ENCODE measurements around the gene LARP1. TPM values are rescaled to one million over a fixed set of nuclear protein-coding genes. Genes with fewer than 3 reads are reported as not detected.
"Not testable (repeated sequence)": the region's sequence is repeated elsewhere in the genome, so short reads cannot be mapped to it uniquely, and the experiment has no call there.

The LARP1 gene
- polyA plus RNA-seq, 4 donors = 109 to 151 (median 135) TPM

GRCh38 chr5:154734370-154735248 lies 20.6 kb upstream of the LARP1 start:
- no peak for DNase-seq (ENCODE audit: low read depth in 4 of 4, low spot score in 3 of 4)

- not testable (repeated sequence) for DNase-seq (ENCODE audit: low read depth in 4 of 4, low spot score in 3 of 4)
Measured at GRCh38 chr5:154735362-154735761, 19.8 kb upstream of the LARP1 start.

- DNase-seq (ENCODE audit: low read depth in 4 of 4, low spot score in 3 of 4) = not testable (repeated sequence)
Measured at GRCh38 chr5:154736372-154736771, 18.8 kb upstream of the LARP1 start.

DNA sequence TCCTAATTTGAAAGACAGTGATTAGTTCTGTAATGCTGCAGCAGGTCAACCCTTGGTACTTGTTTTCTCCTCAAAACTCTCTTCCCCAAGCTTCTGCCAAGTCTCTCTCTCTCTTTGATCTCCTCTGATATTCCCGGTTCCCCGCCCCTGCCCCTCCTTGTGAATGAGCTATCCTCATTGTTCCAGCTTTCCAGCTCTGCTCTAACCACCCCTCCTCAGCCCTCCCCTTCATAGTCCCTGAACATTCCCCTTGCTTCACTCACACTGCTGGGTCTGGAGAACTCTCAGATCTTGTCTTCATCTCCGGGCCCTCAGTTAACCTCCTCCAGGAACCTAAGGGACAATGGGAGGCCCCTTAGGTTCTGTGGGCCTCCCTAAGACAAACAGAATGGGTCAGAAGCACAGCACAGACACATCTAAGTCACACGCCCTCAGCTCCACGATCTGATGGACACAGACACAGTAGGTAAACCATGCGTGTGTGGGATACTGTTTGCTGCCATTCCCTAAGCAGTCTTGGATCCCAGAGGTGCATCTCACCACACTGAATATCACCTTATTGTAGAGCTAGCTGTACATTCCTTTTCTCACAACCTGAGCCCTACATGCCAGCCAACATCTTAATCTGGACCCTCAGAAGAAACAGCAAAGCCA lies 17.4 kb upstream of the LARP1 start:
- DNase-seq (ENCODE audit: low read depth in 4 of 4, low spot score in 3 of 4) = no peak

DNA sequence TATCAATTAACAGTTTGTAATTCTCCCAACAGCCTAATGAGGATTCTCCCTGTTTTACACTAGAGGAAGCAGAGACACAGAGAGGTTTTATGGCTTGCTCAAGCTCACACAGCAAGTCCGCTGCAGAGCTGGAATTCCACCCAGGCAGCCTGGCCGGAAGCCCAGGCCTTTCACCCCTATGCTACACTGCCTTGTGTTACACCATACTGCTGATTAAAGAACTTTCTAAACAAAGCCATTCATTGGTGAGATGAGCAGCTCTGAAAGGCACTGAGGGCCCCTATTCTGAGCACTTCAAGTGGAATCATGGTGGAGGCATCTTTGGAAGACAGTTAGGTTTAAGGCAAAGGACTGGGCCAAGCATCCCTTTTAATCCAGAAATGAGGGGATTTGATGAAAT lies 14.7 kb upstream of the LARP1 start:
- DNase-seq (ENCODE audit: low read depth in 4 of 4, low spot score in 3 of 4) = no peak

DNA sequence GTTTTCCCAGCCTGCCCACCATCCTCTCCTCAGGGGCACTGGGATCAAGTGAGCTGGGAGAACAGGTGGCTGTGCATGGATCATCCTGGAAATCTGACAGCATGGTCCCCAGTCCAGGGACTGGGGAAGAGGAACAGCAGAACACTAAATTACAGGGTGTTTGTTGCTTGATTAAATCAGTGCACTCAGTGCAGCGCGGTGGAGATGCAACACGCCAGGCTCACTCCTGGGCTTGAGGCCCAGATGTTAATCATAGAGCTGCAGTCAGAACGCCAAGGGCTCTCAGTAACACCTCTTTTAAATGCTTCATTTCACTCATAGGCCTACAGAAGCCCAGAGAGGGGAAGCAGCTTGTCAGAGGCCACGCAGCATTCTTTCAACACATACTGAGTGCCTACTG lies 14.2 kb upstream of the LARP1 start:
- no peak for DNase-seq (ENCODE audit: low read depth in 4 of 4, low spot score in 3 of 4)

GRCh38 chr5:154741415-154741814 lies 13.8 kb upstream of the LARP1 start:
- no peak for DNase-seq (ENCODE audit: low read depth in 4 of 4, low spot score in 3 of 4)

DNA sequence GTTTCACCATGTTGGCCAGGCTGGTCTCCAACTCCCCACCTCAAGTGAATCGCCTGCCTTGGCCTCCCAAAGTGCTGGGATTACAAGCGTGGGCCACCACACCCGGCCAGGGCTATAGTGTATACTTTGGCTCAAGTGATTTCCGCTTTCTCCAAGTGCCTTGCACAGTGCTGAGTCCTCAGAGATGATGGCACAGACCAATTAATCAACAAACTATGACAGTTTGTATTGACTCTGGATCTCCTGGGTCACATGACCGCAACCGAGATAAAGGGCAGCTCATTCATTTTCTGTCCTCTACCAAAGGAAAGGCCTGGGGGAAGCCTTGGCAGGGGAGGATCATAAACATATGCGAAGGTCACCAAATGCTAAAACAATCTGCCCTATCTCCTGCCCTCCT lies 11.4 kb upstream of the LARP1 start:
- DNase-seq (ENCODE audit: low read depth in 4 of 4, low spot score in 3 of 4) = no peak

DNA sequence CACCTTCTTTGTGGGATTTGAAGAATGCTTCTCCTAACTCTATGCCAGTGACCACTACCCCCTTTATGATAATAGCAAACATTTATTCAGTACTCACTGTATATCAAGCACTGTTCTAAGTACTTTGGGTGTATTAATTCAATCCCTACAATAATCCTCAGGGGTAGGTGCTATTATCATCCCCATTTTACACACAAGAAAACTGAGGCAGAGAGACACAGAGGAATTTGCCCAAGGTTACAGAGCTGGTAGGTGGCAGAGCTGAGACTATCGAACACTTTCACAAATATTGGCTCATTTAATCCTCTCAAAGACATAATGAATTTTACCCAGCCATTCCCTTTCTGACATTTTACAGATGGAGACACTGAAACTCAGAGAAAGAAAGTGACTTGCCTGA lies 9.8 kb upstream of the LARP1 start:
- DNase-seq (ENCODE audit: low read depth in 4 of 4, low spot score in 3 of 4) = no peak

- DNase-seq (ENCODE audit: low read depth in 4 of 4, low spot score in 3 of 4) = no peak
Measured at GRCh38 chr5:154749491-154749890, 5.7 kb upstream of the LARP1 start.

DNA sequence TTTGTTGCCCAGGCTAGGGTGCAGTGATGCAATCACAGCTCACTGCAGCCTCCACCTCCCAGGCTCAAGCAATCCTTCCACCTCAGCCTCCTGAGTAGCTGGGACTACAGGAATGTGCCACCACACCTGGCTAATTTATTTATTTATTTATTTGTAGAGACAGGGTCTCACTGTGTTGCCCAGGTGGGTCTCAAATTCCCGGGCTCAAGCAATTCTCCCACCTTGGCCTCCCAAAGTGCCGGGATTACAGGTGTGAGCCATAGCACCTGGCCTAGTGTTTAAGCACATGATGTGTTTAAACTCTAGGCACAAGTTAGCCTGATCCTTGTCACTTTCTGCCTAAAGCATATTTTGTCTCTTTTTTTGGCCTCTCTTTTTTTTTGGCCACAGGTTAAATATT lies 4.5 kb upstream of the LARP1 start:
- DNase-seq (ENCODE audit: low read depth in 4 of 4, low spot score in 3 of 4) = not testable (repeated sequence)

DNA sequence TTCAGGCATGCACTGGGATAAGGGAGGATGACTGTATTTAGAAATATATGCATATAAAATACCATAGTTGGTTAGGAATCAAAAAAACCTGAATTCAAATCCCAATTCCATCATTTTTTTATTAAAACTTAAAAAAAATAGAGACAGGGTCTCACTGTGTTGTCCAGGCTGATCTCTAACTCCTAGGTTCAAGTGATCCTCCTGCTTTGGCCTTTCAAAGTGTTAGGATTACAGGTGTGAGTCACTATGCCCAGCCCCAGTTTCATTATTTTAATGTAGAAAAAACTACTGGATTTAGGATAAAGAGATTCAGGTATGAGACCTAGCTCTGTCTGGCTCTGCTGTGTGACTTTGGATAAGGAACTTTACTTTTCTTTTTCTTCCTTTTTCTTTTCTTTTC lies 3.3 kb upstream of the LARP1 start:
- DNase-seq (ENCODE audit: low read depth in 4 of 4, low spot score in 3 of 4) = no peak

DNA sequence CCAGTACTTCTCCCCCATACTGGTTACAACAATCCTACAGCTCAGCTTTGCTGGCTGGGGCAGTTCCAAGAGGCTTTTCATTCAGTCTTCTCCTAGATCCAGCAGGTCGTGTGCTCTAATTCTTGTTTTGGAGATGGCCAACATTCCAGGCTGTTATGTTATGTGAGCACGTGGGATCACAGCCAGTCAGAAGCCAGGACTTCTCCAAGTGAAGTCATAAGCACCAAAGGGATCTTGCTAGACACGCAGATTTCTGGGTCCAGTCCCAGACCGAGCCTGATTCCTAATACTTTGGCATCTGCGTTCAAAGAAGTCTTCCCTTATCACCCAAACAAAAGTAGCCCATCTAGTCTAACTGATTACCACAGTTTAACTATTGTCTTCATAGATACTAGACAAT lies 1.4 kb upstream of the LARP1 start:
- peak in 1 of 4 donors; percentile 27 for DNase-seq (ENCODE audit: low read depth in 4 of 4, low spot score in 3 of 4)

GRCh38 chr5:154754460-154755360 lies 467 bp upstream of the LARP1 start:
- peak; percentile 97 to 99 (median 98) for DNase-seq (ENCODE audit: low read depth in 4 of 4, low spot score in 3 of 4)

DNA sequence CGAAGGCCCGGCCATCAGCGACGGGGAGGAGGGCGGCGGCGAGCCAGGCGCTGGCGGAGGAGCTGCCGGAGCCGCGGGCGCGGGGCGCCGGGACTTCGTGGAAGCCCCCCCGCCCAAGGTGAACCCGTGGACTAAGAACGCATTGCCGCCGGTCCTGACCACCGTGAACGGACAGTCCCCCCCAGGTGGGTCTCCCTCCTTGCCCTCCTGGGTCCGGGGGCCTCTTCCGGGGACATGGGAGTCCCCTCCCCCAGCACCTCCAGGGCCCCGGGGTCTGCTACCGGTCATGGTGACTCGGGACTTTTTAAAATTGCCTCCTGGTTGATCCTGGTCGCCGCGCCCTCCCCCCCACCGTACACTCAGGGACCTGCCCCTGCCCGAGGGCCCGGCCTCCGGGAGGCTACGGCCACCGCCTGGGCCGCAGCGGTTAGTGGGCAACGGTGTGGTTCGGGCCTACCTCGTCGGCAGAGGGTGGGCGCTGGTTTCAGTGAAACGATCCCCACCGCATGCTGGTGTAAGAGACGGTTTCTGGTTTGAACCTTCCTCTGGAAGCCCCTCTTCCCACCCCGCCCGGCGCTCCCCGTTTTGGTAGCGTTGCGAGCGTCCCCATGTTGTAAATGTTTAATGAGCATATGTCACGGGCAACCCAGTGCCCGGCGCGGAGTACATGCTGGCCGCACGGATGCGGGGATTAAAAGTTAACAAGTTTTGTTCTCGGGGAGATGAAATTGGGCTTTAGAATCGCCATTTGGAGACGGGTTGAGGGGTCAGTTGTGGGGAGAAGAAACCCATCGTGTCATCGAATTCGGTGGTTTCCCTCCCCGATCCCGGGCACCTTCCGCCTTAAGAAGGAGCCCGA lies 1.1 kb downstream of the LARP1 start:
- peak in 1 of 4 donors; percentile 27 for DNase-seq (ENCODE audit: low read depth in 4 of 4, low spot score in 3 of 4)

DNA sequence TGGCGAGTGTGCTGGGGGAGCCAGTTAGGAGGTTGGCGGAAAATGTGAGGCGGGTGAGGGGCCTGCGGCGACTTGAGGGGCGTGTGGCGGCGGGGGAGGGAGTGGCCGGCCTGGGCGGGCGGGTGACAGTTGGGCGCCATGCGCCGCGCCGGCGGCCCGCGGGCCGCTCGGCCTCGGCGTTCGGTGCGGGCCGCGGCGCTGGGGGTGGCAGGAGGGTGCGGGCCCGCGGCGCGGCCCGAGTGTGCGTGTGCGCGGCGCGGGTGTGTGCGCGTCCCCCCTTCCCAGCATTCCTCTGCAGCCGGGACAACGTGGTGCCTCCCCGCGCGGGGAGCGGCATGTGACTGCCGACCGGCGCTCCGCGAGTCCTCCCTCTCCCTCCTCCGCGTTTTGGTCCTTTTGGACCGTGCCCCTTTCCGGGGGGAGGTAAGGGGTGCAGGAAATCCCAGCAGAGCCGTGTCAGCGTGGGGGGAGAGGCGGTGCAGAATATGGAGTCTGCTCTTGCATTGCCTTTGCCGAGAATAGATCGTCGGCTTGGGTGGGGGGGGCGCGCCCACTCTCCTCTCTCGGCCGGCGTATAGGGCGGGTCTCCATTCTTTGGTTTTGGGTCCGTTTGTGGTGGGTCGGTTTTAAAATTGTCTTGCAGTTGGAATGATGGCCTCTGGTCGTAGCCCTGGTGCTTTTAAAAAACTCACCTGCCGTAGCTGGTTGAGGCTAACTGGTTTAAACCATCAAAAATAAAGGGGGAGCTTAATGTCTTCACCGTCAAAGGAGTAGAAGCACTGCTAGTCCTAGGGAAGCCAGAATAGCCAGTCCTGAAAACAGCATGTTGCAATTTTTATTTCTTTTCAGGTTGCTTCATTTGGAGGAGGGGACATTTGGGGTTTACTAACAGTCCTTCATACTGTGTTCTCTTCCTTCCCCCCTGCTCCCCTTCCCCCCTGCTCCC lies 2.0 kb downstream of the LARP1 start:
- DNase-seq (ENCODE audit: low read depth in 4 of 4, low spot score in 3 of 4) = peak in 1 of 4 donors; percentile 16

DNA sequence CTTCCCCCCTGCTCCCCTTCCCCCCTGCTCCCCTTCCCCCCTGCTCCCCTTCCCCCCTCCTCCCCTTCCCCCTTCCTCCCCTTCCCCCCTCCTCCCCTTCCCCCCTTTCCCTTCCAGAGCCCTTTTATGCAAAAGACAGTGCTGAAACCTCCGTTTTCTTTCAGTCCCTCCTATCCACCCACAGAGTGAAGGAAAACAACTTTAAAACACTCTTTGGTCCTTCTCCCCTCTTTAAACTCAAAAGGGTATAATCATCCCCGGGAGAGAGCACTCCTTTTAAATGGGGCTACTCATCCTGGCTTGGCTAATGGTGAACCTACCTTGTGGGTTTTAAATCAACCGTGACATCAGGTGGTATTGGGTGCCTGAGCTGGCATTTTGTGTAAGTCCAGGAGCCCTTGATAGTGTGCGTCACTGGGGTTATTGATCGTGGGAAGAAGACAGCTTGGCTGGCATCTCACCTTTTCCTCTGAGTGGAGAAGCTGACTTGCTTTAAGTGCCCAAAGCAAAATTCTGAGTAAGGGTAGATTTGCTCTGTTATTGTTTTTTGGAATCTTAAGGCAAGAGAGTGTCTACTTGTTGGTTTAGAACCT lies 2.7 kb downstream of the LARP1 start:
- no peak for DNase-seq (ENCODE audit: low read depth in 4 of 4, low spot score in 3 of 4)

DNA sequence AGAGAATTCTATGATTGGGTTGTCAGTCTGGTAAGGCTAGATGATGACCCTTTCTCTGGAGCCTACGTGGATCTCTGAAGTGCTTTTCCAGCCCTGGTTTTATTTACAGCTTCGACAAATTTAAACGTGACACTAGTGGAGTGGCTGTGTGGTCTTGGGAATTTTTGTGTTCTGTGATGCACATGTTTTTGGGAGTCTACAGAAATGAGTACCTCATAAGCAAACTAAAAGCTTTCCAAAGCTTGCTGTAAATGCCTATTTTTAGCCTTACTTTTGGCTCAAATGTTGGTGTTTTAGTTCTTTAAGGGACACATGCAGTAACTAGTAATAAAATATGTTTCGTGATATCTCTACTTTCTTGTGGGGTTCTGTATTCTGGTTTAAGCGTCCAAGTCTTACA lies 3.3 kb downstream of the LARP1 start:
- DNase-seq (ENCODE audit: low read depth in 4 of 4, low spot score in 3 of 4) = no peak

DNA sequence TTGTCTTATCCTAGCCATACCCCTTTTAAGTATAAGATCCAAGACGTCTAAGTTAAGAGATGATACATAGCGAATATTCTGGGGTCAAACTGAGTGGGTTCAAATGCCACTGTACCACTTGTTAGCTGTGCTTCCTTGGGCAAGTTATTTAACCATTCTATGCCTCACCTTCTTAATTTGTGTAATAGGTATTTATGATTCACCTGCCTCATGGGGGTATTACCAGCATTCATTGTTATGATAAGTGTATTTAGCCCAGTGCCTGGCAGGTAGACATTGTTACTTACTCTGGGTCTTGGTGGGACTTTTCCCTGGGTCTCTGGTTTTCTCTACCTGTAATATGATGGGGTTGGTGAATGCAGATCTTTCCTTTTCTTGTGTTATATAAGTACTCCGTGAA lies 3.8 kb downstream of the LARP1 start:
- DNase-seq (ENCODE audit: low read depth in 4 of 4, low spot score in 3 of 4) = no peak
